Gastroesophageal sphincter (tissue), 4 donors: ENCODE measurements around the gene WWC2. TPM values are rescaled to one million over a fixed set of nuclear protein-coding genes. Genes with fewer than 3 reads are reported as not detected.
"Not testable (repeated sequence)": the region's sequence is repeated elsewhere in the genome, so short reads cannot be mapped to it uniquely, and the experiment has no call there.

Experiments used
- ATAC-seq: fragments of 150-250 bp; one replicate; pipeline ENCODE4 v1.9.1; 2016; ENCODE audit warnings: mild to moderate bottlenecking, moderate library complexity
- H3K27ac ChIP-seq, 4 donors: fragments of 200-600 bp; sonication (generic) in 3 of 4; 1 replicate in 3 of 4; 2 replicates in 1 of 4; pipeline ENCODE4 v1.5.1; 2016 to 2019
- H3K27me3 ChIP-seq: fragments of 200-600 bp; sonication (generic); one replicate; pipeline ENCODE4 v1.5.1; 2019
- H3K36me3 ChIP-seq, 2 donors: fragments of 200-600 bp; sonication (generic); one replicate each; pipeline ENCODE4 v1.5.1; 2019; ENCODE audit warnings: control low read depth in 1 of 2
- H3K4me1 ChIP-seq, 3 donors: fragments of 200-600 bp; sonication (generic); 1 replicate in 2 of 3; 2 replicates in 1 of 3; pipeline ENCODE4 v1.5.1; 2016 to 2019; ENCODE audit warnings: control low read depth in 2 of 3
- H3K4me3 ChIP-seq, 2 donors: fragments of 200-600 bp; sonication (generic); one replicate each; pipeline ENCODE4 v1.5.1; 2019; ENCODE audit warnings: mild to moderate bottlenecking in 1 of 2, moderate library complexity in 1 of 2
- H3K9me3 ChIP-seq, 3 donors: fragments of 200-600 bp; sonication (generic); one replicate each; pipeline ENCODE4 v1.5.1; 2017 to 2019; ENCODE audit warnings: control low read depth in 2 of 3
- CTCF ChIP-seq, 4 experiments: fragments of 200-600 bp in 2 of 4; fragments of 450-650 bp in 2 of 4; sonication (generic) in 1 of 4; IDR thresholded peaks; one replicate each; pipeline ENCODE4 v1.5.1; 2017 to 2019; ENCODE audit warnings: antibody characterized with exemption in 4 of 4, mild to moderate bottlenecking in 2 of 4, moderate library complexity in 2 of 4
- EP300 ChIP-seq: sonication (generic); formaldehyde crosslinking; IDR thresholded peaks from one replicate; pipeline ENCODE4 v1.6.1; 2017; ENCODE audit warnings: antibody characterized with exemption, mild to moderate bottlenecking
- POLR2A ChIP-seq, 2 donors: fragments of 450-650 bp; IDR thresholded peaks; one replicate each; pipeline ENCODE4 v1.6.1; 2017; ENCODE audit warnings: antibody characterized with exemption in 2 of 2, mild to moderate bottlenecking in 2 of 2, moderate library complexity in 1 of 2
- POLR2AphosphoS5 ChIP-seq: sonication (generic); formaldehyde crosslinking; IDR thresholded peaks from one replicate; pipeline ENCODE4 v1.6.1; 2017; ENCODE audit warnings: antibody characterized with exemption
- WGBS, 2 donors: methylation state at CpG; one replicate each; pipeline ENCODE4 v1.1.5; 2018; ENCODE audit warnings: low coverage in 1 of 2; 5-methylcytosine and 5-hydroxymethylcytosine counted together
- total RNA-seq, 4 donors: library from RNA; depleted of rRNA; stranded (reverse); fragments of >200 nt; gene quantifications; one replicate each; pipeline ENCODE4 v1.1.0, GENCODE V29; 2016

The WWC2 gene
- total RNA-seq, 4 donors from 2014 or later, result 23.0 to 42.0 (median 37.2) TPM

GRCh38 chr4:183186813-183187212 is 87.8 kb downstream of the WWC2 start:
- Histone ChIP-seq H3K4me1 (peaks cover 0 to 9% (median 0%) of the 10 kb centered on the region in 3 donors), H3K27ac (no peak overlapping the region), H3K36me3 (peaks cover 0 to 3% of the 10 kb centered on the region in 2 donors), H3K9me3 (no peaks in the 10 kb centered on the region), H3K27me3 (no peaks in the 10 kb centered on the region), H3K4me3 (no peak overlapping the region)
- no peak for ATAC-seq
- TF ChIP-seq CTCF (IDR thresholded peaks at IDR 0.05) (no peak), POLR2AphosphoS5 (no peak), POLR2A (IDR thresholded peaks at IDR 0.05) (no peak), EP300 (no peak)
- 91 to 96% methylated on average over 4 of the region's 4 CpGs for WGBS, 2 donors

GRCh38 chr4:183190900-183191527 is 92.0 kb downstream of the WWC2 start:
- no peak for ATAC-seq
- no peaks in the 10 kb centered on the region for H3K9me3 ChIP-seq

GRCh38 chr4:183191630-183192029 is 92.6 kb downstream of the WWC2 start:
- H3K27me3 ChIP-seq, result no peaks in the 10 kb centered on the region
- H3K9me3 ChIP-seq, result no peaks in the 10 kb centered on the region
- 82 to 100% methylated on average over 1 to 2 of the region's 5 CpGs for WGBS, 2 donors
- ATAC-seq, result no peak
- peaks cover 0 to 3% (median 0%) of the 10 kb centered on the region in 3 donors for H3K4me1 ChIP-seq
- TF ChIP-seq CTCF (IDR thresholded peaks at IDR 0.05), result no peak
- no peak for TF ChIP-seq POLR2A (IDR thresholded peaks at IDR 0.05)
- no peak for TF ChIP-seq EP300
- no peak for TF ChIP-seq POLR2AphosphoS5
- H3K27ac ChIP-seq, result no peak overlapping the region
- H3K36me3 ChIP-seq, result peaks cover 0 to 11% of the 10 kb centered on the region in 2 donors
- no peak overlapping the region for H3K4me3 ChIP-seq

More at GRCh38 chr4:183190900-183191527, 92.0 kb downstream of the WWC2 start:
- TF ChIP-seq EP300 (no peak), POLR2A (IDR thresholded peaks at IDR 0.05) (no peak), CTCF (IDR thresholded peaks at IDR 0.05) (no peak), POLR2AphosphoS5 (no peak)
- Histone ChIP-seq H3K27me3 (no peaks in the 10 kb centered on the region), H3K4me1 (peaks cover 0 to 3% (median 0%) of the 10 kb centered on the region in 3 donors), H3K36me3 (peaks cover 0 to 9% of the 10 kb centered on the region in 2 donors), H3K27ac (no peak overlapping the region), H3K4me3 (no peak overlapping the region)
- WGBS, 2 donors, result 83 to 100% methylated on average over 1 to 4 of the region's 4 CpGs

GRCh38 chr4:183192571-183192970 is 93.5 kb downstream of the WWC2 start:
- Histone ChIP-seq H3K36me3 (peaks cover 0 to 11% of the 10 kb centered on the region in 2 donors), H3K4me3 (no peak overlapping the region), H3K9me3 (no peaks in the 10 kb centered on the region), H3K27me3 (no peaks in the 10 kb centered on the region), H3K4me1 (peaks cover 0 to 3% (median 0%) of the 10 kb centered on the region in 3 donors), H3K27ac (no peak overlapping the region)
- ATAC-seq, result no peak
- no peak for TF ChIP-seq POLR2AphosphoS5
- no peak for TF ChIP-seq CTCF (IDR thresholded peaks at IDR 0.05)
- TF ChIP-seq POLR2A (IDR thresholded peaks at IDR 0.05), result no peak
- TF ChIP-seq EP300, result no peak
- 96 to 97% methylated on average over 2 of the region's 2 CpGs for WGBS, 2 donors

GRCh38 chr4:183193730-183194338 is 94.8 kb downstream of the WWC2 start:
- 83 to 84% methylated on average over 5 to 6 of the region's 6 CpGs for WGBS, 2 donors
- ATAC-seq, result peak; percentile 34

More at GRCh38 chr4:183193730-183194338, 94.8 kb downstream of the WWC2 start:
- not testable (repeated sequence) for H3K4me3 ChIP-seq, H3K27me3 ChIP-seq, H3K27ac ChIP-seq, H3K9me3 ChIP-seq, H3K36me3 ChIP-seq, H3K4me1 ChIP-seq
